Mesothelial cell of epicardium (in vitro differentiated cells): ENCODE results near the gene RAB3C. TPM values are rescaled to one million over a fixed set of nuclear protein-coding genes. Genes with fewer than 3 reads are reported as not detected.

Experiments used
- DNase-seq, 2 experiments: peaks; one replicate each; pipeline ENCODE4 v3.0.0; 2021; ENCODE audit warnings: low spot score in 2 of 2; ENCODE audit not compliant: unreplicated experiment in 2 of 2
- H3K27ac Mint-ChIP-seq: 2 replicates; pipeline ENCODE4 v1.8.0; 2021; ENCODE audit warnings: mixed read lengths
- H3K27me3 Mint-ChIP-seq: 2 replicates; pipeline ENCODE4 v1.8.0; 2021; ENCODE audit warnings: low read depth, mixed read lengths
- H3K36me3 Mint-ChIP-seq: 2 replicates; pipeline ENCODE4 v1.8.0; 2021; ENCODE audit warnings: mixed read lengths
- H3K4me1 Mint-ChIP-seq: 2 replicates; pipeline ENCODE4 v1.8.0; 2021; ENCODE audit warnings: mixed read lengths
- H3K4me3 Mint-ChIP-seq: 2 replicates; pipeline ENCODE4 v1.8.0; 2021; ENCODE audit warnings: mild to moderate bottlenecking, moderate library complexity, mixed read lengths
- H3K9me3 Mint-ChIP-seq: 2 replicates; pipeline ENCODE4 v1.8.0; 2021; ENCODE audit warnings: mixed read lengths
- CTCF ChIP-seq: fragments of 200-600 bp; sonication (generic); IDR thresholded peaks from one replicate; pipeline ENCODE4 v1.5.0; 2021; ENCODE audit warnings: antibody characterized with exemption; ENCODE audit not compliant: unreplicated experiment
- total RNA-seq: library from RNA; stranded (reverse); gene quantifications from 3 replicates; pipeline ENCODE4 v1.2.1, GENCODE V29; 2021

RAB3C gene
- total RNA-seq, 1 donor from 2014 or later: 1.2 TPM

DNA sequence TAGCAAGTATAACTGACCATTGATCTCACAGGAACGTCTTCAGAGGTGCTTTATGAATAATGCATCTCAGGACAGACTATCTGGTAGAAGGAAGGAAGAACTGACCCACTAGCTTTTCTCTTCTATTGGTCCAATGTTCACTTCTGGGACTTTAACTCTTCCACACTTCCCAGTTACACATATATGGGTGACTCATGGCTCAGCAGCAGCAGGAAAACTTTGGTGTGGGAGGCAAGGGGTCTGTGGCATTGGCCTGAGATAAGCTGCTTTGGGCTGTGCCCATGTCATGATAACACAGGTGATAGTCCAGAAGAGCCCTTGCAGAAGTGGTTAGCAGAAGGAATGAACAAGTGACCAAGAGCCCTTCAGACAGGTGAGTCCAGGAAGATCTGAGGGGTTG lies 148.8 kb downstream of the RAB3C start:
- TF ChIP-seq CTCF: no peak
- no peak for DNase-seq
- Mint-ChIP-seq H3K9me3 (peaks cover 6% of the 10 kb centered on the region), H3K27ac (no peak overlapping the region), H3K4me3 (no peak overlapping the region), H3K27me3 (peaks cover 6% of the 10 kb centered on the region), H3K4me1 (peaks cover 15% of the 10 kb centered on the region), H3K36me3 (no peaks in the 10 kb centered on the region)

GRCh38 chr5:58735637-58736036 lies 152.8 kb downstream of the RAB3C start:
- Mint-ChIP-seq H3K9me3 (peaks cover 3% of the 10 kb centered on the region), H3K4me3 (no peak overlapping the region), H3K27ac (no peak overlapping the region), H3K27me3 (peaks cover 6% of the 10 kb centered on the region), H3K4me1 (peaks cover 23% of the 10 kb centered on the region), H3K36me3 (no peaks in the 10 kb centered on the region)
- DNase-seq: no peak
- no peak for TF ChIP-seq CTCF

- Mint-ChIP-seq H3K27me3 (peaks cover 6% of the 10 kb centered on the region), H3K9me3 (no peaks in the 10 kb centered on the region), H3K27ac (no peak overlapping the region), H3K4me3 (no peak overlapping the region), H3K36me3 (no peaks in the 10 kb centered on the region), H3K4me1 (peaks cover 23% of the 10 kb centered on the region)
- no peak for DNase-seq
- TF ChIP-seq CTCF: no peak
Observed at GRCh38 chr5:58736214-58736613, 153.3 kb downstream of the RAB3C start.

- no peak overlapping the region for H3K27ac Mint-ChIP-seq
- DNase-seq: no peak
- peaks cover 3% of the 10 kb centered on the region for H3K27me3 Mint-ChIP-seq
- H3K4me1 Mint-ChIP-seq: peaks cover 25% of the 10 kb centered on the region
- no peaks in the 10 kb centered on the region for H3K9me3 Mint-ChIP-seq
- no peaks in the 10 kb centered on the region for H3K36me3 Mint-ChIP-seq
- no peak overlapping the region for H3K4me3 Mint-ChIP-seq
- no peak for TF ChIP-seq CTCF
Observed at GRCh38 chr5:58737671-58738070, 154.8 kb downstream of the RAB3C start.

- TF ChIP-seq CTCF: no peak
Observed at GRCh38 chr5:58738336-58738735, 155.5 kb downstream of the RAB3C start.

GRCh38 chr5:58739051-58739450 lies 156.2 kb downstream of the RAB3C start:
- no peak overlapping the region for H3K4me3 Mint-ChIP-seq
- no peak for TF ChIP-seq CTCF
- no peak for DNase-seq
- H3K9me3 Mint-ChIP-seq: no peaks in the 10 kb centered on the region
- no peaks in the 10 kb centered on the region for H3K27me3 Mint-ChIP-seq
- H3K36me3 Mint-ChIP-seq: no peaks in the 10 kb centered on the region
- H3K27ac Mint-ChIP-seq: no peak overlapping the region
- H3K4me1 Mint-ChIP-seq: peaks cover 20% of the 10 kb centered on the region

More at GRCh38 chr5:58738336-58738735, 155.5 kb downstream of the RAB3C start:
- Mint-ChIP-seq H3K27ac (no peak overlapping the region), H3K27me3 (no peaks in the 10 kb centered on the region), H3K36me3 (no peaks in the 10 kb centered on the region), H3K4me1 (peaks cover 25% of the 10 kb centered on the region), H3K9me3 (no peaks in the 10 kb centered on the region), H3K4me3 (no peak overlapping the region)
- no peak for DNase-seq
